Stimulated activated CD8-positive, alpha-beta memory T cell treated with anti-CD3 and anti-CD28 coated beads, Interleukin-7, amount 100 ng/mL, for 24 hours (primary cell): ENCODE measurements around the gene ASIC3.

Source experiments
- DNase-seq: peaks from one replicate; pipeline ENCODE4 v3.0.0-alpha.2; 2020; ENCODE audit warnings: low read depth

Gene ASIC3

GRCh38 chr7:151085691-151086620 is 37.6 kb downstream of the ASIC3 start, which contains the start of gene AGAP3:
AGAP3 (plus strand) TSS chr7:151086475; CDS start chr7:151086742, 267 bp downstream.
- DNase-seq, result no peak

- DNase-seq, result no peak
These were observed 38.5 kb downstream of the ASIC3 start for GRCh38 chr7:151086802-151087244.

GRCh38 chr7:151087245-151088018 is 39.1 kb downstream of the ASIC3 start:
- DNase-seq, result no peak

- no peak for DNase-seq
These were observed 39.9 kb downstream of the ASIC3 start for GRCh38 chr7:151088019-151088855.

- no peak for DNase-seq
These were observed 40.7 kb downstream of the ASIC3 start for GRCh38 chr7:151088856-151089699.

- DNase-seq, result no peak
These were observed 41.8 kb downstream of the ASIC3 start for GRCh38 chr7:151089893-151090730.

- DNase-seq, result no peak
These were observed 42.7 kb downstream of the ASIC3 start for GRCh38 chr7:151091003-151091402.

- DNase-seq, result no peak
These were observed 43.1 kb downstream of the ASIC3 start for GRCh38 chr7:151091431-151091830.

- no peak for DNase-seq
These were observed 43.7 kb downstream of the ASIC3 start for GRCh38 chr7:151091988-151092387.

- no peak for DNase-seq
These were observed 45.4 kb downstream of the ASIC3 start for GRCh38 chr7:151093748-151094147.

- DNase-seq, result no peak
These were observed 46.3 kb downstream of the ASIC3 start for GRCh38 chr7:151094675-151095074.

- no peak for DNase-seq
These were observed 46.9 kb downstream of the ASIC3 start for GRCh38 chr7:151095123-151095797.

GRCh38 chr7:151095828-151096475 is 47.6 kb downstream of the ASIC3 start:
- DNase-seq, result no peak

GRCh38 chr7:151099486-151100211 is 51.3 kb downstream of the ASIC3 start:
- DNase-seq, result no peak

- no peak for DNase-seq
These were observed 52.6 kb downstream of the ASIC3 start for GRCh38 chr7:151100921-151101320.

- DNase-seq, result no peak
These were observed 53.5 kb downstream of the ASIC3 start for GRCh38 chr7:151101621-151102396.
